Measurements from ENCODE around the gene PHF12. TPM values are rescaled to one million over a fixed set of nuclear protein-coding genes. Genes with fewer than 3 reads are reported as not detected.

Gene PHF12
- total and polyA plus RNA-seq, 9 donors, result 22.7 to 62.7 (median 48.6) TPM

GRCh38 chr17:28948873-28949184, 2.5 kb downstream of the PHF12 start:
- Histone ChIP-seq H3K4me1 (ENCODE audit: insufficient read depth) (peaks cover 12% of the 10 kb centered on the region), H3K27me3 (no peaks in the 10 kb centered on the region)
- intact Hi-C loops (cut with DNase I), result no loop called here

GRCh38 chr17:28948342-28948741, 3.0 kb downstream of the PHF12 start:
- H3K4me3 ChIP-seq, result peak overlapping the region; percentile 68
- DNase-seq, result no peak
- no peak overlapping the region for H3K27ac ChIP-seq
- WGBS, 3 donors, result 15 to 22% (median 22%) methylated on average over 4 of the region's 4 CpGs
- intact Hi-C loops (cut with DNase I), result no loop called here
- no peaks in the 10 kb centered on the region for H3K27me3 ChIP-seq
- H3K36me3 ChIP-seq, result no peaks in the 10 kb centered on the region
- no peak for TF ChIP-seq EP300 (IDR thresholded peaks at IDR 0.05)
- TF ChIP-seq CTCF (IDR thresholded peaks at IDR 0.05), result no peak
- TF ChIP-seq POLR2A (IDR thresholded peaks at IDR 0.05), result no peak
- H3K4me1 ChIP-seq (ENCODE audit: insufficient read depth), result peaks cover 12% of the 10 kb centered on the region
- H3K9me3 ChIP-seq, result no peaks in the 10 kb centered on the region

More at GRCh38 chr17:28948873-28949184, 2.5 kb downstream of the PHF12 start:
- Histone ChIP-seq H3K4me3 (peak overlapping the region; percentile 68), H3K27ac (peak overlapping the region; percentile 1 to 75), H3K9me3 (no peaks in the 10 kb centered on the region), H3K36me3 (no peaks in the 10 kb centered on the region)
- DNase-seq, result no peak
- WGBS, 3 donors, result 0 to 1% (median 1%) methylated on average over 15 of the region's 15 CpGs
- TF ChIP-seq EP300 (IDR thresholded peaks at IDR 0.05) (no peak), POLR2A (IDR thresholded peaks at IDR 0.05) (no peak), CTCF (IDR thresholded peaks at IDR 0.05) (no peak)

GRCh38 chr17:28947639-28948038, 3.7 kb downstream of the PHF12 start:
- Histone ChIP-seq H3K4me1 (ENCODE audit: insufficient read depth) (peaks cover 12% of the 10 kb centered on the region), H3K27ac (no peak overlapping the region), H3K36me3 (no peaks in the 10 kb centered on the region), H3K27me3 (no peaks in the 10 kb centered on the region), H3K9me3 (no peaks in the 10 kb centered on the region), H3K4me3 (no peak overlapping the region)
- no peak for DNase-seq
- intact Hi-C loops (cut with DNase I), result no loop called here
- 43 to 64% (median 57%) methylated on average over 3 of the region's 3 CpGs for WGBS, 3 donors
- TF ChIP-seq EP300 (IDR thresholded peaks at IDR 0.05) (no peak), CTCF (IDR thresholded peaks at IDR 0.05) (no peak), POLR2A (IDR thresholded peaks at IDR 0.05) (no peak)

- H3K4me1 ChIP-seq (ENCODE audit: insufficient read depth), result peaks cover 12% of the 10 kb centered on the region
- intact Hi-C loops (cut with DNase I), result no loop called here
- no peak for DNase-seq
- TF ChIP-seq POLR2A (IDR thresholded peaks at IDR 0.05) (no peak), EP300 (IDR thresholded peaks at IDR 0.05) (no peak), CTCF (IDR thresholded peaks at IDR 0.05) (no peak)
- H3K36me3 ChIP-seq, result no peaks in the 10 kb centered on the region
- no peak overlapping the region for H3K4me3 ChIP-seq
- 74 to 82% (median 79%) methylated on average over 4 of the region's 4 CpGs for WGBS, 3 donors
- H3K27me3 ChIP-seq, result no peaks in the 10 kb centered on the region
- no peaks in the 10 kb centered on the region for H3K9me3 ChIP-seq
- H3K27ac ChIP-seq, result no peak overlapping the region
Observed at GRCh38 chr17:28946239-28946638, 5.1 kb downstream of the PHF12 start.
